ENCODE data around the gene DNAJC5.

Gene DNAJC5

DNA sequence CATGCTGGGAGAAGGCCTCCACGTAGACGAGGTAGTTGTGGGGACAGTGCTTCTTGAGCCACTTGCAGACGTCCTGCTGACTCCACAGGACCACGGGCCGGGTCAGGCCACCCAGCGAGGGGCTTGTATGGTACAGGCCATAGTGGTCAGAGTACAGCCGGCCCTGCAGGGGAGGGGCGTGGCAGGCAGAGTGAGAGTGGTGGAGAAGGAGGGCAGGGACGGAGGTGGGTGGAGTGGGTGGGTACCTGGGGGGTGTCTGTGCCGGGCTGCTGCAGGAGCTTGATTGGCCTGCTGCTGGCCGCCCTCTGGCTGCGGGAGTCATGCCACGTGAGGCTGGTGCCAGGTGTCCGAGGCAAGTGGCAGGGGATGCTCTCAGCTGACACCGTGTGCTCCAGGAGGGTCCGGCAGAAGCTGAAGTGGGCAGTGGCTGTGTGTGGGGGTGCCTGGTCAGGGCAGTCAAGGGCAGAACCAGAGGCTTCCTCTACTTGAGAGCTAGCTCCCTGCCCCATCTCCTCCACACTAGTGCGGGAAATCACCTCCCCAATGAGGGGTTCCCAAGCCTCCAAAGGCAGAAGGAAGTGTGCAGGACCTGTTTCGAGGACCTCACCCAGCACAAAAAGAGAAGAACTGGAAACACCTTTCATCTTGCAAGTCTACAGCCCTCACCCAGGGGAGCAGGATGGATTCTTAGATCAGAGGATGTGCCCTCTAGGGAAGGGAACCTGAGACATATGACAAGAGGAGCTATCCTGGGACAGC, 82.2 kb downstream of the DNAJC5 start:
- no peak overlapping the region for H2AK5ac ChIP-seq (ENCODE audit: low read length)
- H3K79me2 ChIP-seq (ENCODE audit: control insufficient read depth, insufficient read depth, low read length, poor library complexity), result peaks cover 6% of the 10 kb centered on the region
- H3K9ac ChIP-seq (ENCODE audit: low read length), result no peak overlapping the region
- WGBS (ENCODE audit: extremely low coverage, insufficient coverage, insufficient read length), result no CpG with 5 or more reads among the region's 18 CpGs
- H4K12ac ChIP-seq (ENCODE audit: low read depth, low read length), result no peak overlapping the region
- H3K18ac ChIP-seq (ENCODE audit: low read length), result no peak overlapping the region
- H3K4me1 ChIP-seq (ENCODE audit: control insufficient read depth in 1 of 2, insufficient read depth in 2 of 2, low read length in 2 of 2), result peaks cover 18 to 24% of the 10 kb centered on the region in 2 experiments
- peaks cover 10% of the 10 kb centered on the region for H3K79me1 ChIP-seq (ENCODE audit: low read length)
- no peak overlapping the region for H3K23ac ChIP-seq (ENCODE audit: low read length)
- H2BK12ac ChIP-seq (ENCODE audit: low read length), result no peak overlapping the region
- no peak overlapping the region for H3K4me3 ChIP-seq (ENCODE audit: low read depth, low read length)
- H3K36me3 ChIP-seq (ENCODE audit: control insufficient read depth in 1 of 2, insufficient read depth in 2 of 2, low read length in 2 of 2), result peaks cover 0 to 2% of the 10 kb centered on the region in 2 experiments
- no peak overlapping the region for H3K27ac ChIP-seq (ENCODE audit: low read depth, low read length)
- no peak for DNase-seq
- H3K4me2 ChIP-seq (ENCODE audit: low read length), result no peak overlapping the region
- H3K14ac ChIP-seq (ENCODE audit: low read length), result no peak overlapping the region
- H4K8ac ChIP-seq (ENCODE audit: low read depth, low read length), result no peak overlapping the region
- no peaks in the 10 kb centered on the region for H3K27me3 ChIP-seq (ENCODE audit: insufficient read depth, low read length)
- no peak overlapping the region for H2BK5ac ChIP-seq (ENCODE audit: low read depth, low read length, poor library complexity)
- H3K9me3 ChIP-seq (ENCODE audit: insufficient read depth, low read depth, low read length), result no peaks in the 10 kb centered on the region
- no peak overlapping the region for H2BK120ac ChIP-seq (ENCODE audit: insufficient read depth, low read length, poor library complexity)
- H2AFZ ChIP-seq (ENCODE audit: insufficient read depth, low read length, poor library complexity), result no peak overlapping the region
- no peak overlapping the region for H3K4ac ChIP-seq (ENCODE audit: low read depth, low read length)
- H4K91ac ChIP-seq (ENCODE audit: low read depth, low read length), result no peak overlapping the region

DNA sequence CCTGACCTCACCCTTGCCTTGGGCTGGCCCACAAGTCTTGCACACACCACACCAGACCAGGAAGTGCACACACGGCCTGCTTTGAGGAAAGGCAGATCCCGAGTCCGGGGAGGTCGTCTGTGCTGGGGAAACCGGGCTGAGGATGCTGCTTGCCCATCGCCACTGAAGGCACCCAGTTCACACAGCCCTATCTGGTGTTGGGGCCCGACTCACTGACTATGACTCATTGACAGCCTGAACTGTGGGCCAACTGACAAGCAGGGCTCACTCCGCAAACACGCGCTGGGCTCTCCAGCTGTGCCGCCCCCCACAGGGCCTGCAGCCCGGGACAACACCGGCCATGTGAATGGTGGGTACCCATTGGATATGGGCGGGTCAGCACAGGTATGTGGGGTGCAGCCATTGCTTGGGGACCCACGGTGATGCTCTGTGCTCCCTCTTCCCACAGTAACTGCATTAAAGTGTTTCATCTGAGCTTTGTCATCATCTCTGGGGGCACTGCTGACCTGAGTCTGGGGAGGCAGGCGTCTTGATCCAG, 82.9 kb downstream of the DNAJC5 start:
- no peak for DNase-seq
- H3K4me2 ChIP-seq (ENCODE audit: low read length), result no peak overlapping the region
- no peak overlapping the region for H3K9ac ChIP-seq (ENCODE audit: low read length)
- peaks cover 10% of the 10 kb centered on the region for H3K79me1 ChIP-seq (ENCODE audit: low read length)
- no peak overlapping the region for H3K4ac ChIP-seq (ENCODE audit: low read depth, low read length)
- no peak overlapping the region for H4K8ac ChIP-seq (ENCODE audit: low read depth, low read length)
- peaks cover 6% of the 10 kb centered on the region for H3K79me2 ChIP-seq (ENCODE audit: control insufficient read depth, insufficient read depth, low read length, poor library complexity)
- H4K12ac ChIP-seq (ENCODE audit: low read depth, low read length), result no peak overlapping the region
- no peaks in the 10 kb centered on the region for H3K9me3 ChIP-seq (ENCODE audit: insufficient read depth, low read depth, low read length)
- H2AFZ ChIP-seq (ENCODE audit: insufficient read depth, low read length, poor library complexity), result no peak overlapping the region
- H3K27me3 ChIP-seq (ENCODE audit: insufficient read depth, low read length), result no peaks in the 10 kb centered on the region
- H2AK5ac ChIP-seq (ENCODE audit: low read length), result no peak overlapping the region
- no peak overlapping the region for H2BK12ac ChIP-seq (ENCODE audit: low read length)
- H4K91ac ChIP-seq (ENCODE audit: low read depth, low read length), result no peak overlapping the region
- no peak overlapping the region for H3K18ac ChIP-seq (ENCODE audit: low read length)
- peaks cover 2 to 6% of the 10 kb centered on the region in 2 experiments for H3K36me3 ChIP-seq (ENCODE audit: control insufficient read depth in 1 of 2, insufficient read depth in 2 of 2, low read length in 2 of 2)
- no peak overlapping the region for H3K14ac ChIP-seq (ENCODE audit: low read length)
- H3K27ac ChIP-seq (ENCODE audit: low read depth, low read length), result no peak overlapping the region
- no peak overlapping the region for H3K23ac ChIP-seq (ENCODE audit: low read length)
- no peak overlapping the region for H3K4me3 ChIP-seq (ENCODE audit: low read depth, low read length)
- H3K4me1 ChIP-seq (ENCODE audit: control insufficient read depth in 1 of 2, insufficient read depth in 2 of 2, low read length in 2 of 2), result peaks cover 18 to 24% of the 10 kb centered on the region in 2 experiments
- no CpG with 5 or more reads among the region's 16 CpGs for WGBS (ENCODE audit: extremely low coverage, insufficient coverage, insufficient read length)
- no peak overlapping the region for H2BK5ac ChIP-seq (ENCODE audit: low read depth, low read length, poor library complexity)
- H2BK120ac ChIP-seq (ENCODE audit: insufficient read depth, low read length, poor library complexity), result no peak overlapping the region

DNA sequence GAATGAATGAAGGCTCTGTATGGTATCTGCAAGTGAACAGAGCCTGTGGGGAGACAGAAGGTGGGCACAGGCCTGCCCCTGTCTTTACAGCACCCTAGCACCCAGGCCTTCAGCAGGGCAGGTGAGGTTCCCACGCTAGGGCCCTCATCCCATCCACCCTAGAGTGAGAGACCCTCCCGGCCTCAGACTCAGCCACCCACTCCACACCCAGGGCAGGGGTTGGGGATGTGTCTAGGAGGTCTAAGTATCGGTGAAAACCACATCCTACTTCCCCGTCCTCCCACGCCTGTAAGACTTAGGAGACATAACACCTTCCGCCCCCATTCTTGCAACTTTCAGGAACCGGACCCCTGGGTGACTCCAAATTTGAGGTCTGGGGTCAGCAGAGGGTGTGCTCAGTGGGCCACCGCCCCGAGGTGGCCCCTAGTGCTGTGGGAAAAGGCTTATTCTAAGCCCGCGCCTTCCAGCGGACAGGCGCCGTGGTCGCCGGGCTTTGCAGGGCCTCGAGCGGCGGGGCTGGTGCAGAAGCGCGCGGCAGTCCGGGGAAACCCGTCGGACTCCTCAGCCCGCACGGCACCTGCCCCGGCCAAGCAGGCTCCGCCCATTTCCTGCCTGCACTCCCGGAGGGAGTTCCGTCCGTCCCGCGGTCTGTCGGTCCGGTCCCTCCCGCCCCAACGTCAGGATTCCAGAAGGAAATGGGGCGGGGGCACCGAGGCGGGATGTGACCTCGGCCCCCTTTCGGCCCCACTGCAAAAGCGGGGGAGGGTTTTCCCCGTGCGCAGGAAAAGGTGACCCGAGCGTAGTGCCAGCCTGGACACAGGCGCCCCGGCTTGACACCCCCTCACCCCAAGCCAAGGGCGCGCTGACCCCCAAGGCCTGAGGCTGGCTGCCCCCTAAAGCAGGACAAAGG, 83.6 kb downstream of the DNAJC5 start:
- Histone ChIP-seq H4K8ac (ENCODE audit: low read depth, low read length) (peak overlapping the region; percentile 95), H3K9ac (ENCODE audit: low read length) (no peak overlapping the region), H3K4me1 (ENCODE audit: control insufficient read depth in 1 of 2, insufficient read depth in 2 of 2, low read length in 2 of 2) (peaks cover 16 to 23% of the 10 kb centered on the region in 2 experiments), H2BK5ac (ENCODE audit: low read depth, low read length, poor library complexity) (peak overlapping the region; percentile 57), H3K4me2 (ENCODE audit: low read length) (peak overlapping the region; percentile 91), H3K23ac (ENCODE audit: low read length) (no peak overlapping the region), H3K18ac (ENCODE audit: low read length) (peak overlapping the region; percentile 81), H3K4ac (ENCODE audit: low read depth, low read length) (no peak overlapping the region), H2BK12ac (ENCODE audit: low read length) (no peak overlapping the region), H2AK5ac (ENCODE audit: low read length) (no peak overlapping the region), H3K79me1 (ENCODE audit: low read length) (peaks cover 10% of the 10 kb centered on the region), H2AFZ (ENCODE audit: insufficient read depth, low read length, poor library complexity) (peak overlapping the region; percentile 80), H3K36me3 (ENCODE audit: control insufficient read depth in 1 of 2, insufficient read depth in 2 of 2, low read length in 2 of 2) (peaks cover 3 to 10% of the 10 kb centered on the region in 2 experiments), H3K9me3 (ENCODE audit: insufficient read depth, low read depth, low read length) (no peaks in the 10 kb centered on the region), H3K27me3 (ENCODE audit: insufficient read depth, low read length) (no peaks in the 10 kb centered on the region), H3K79me2 (ENCODE audit: control insufficient read depth, insufficient read depth, low read length, poor library complexity) (peaks cover 6% of the 10 kb centered on the region), H3K14ac (ENCODE audit: low read length) (peak overlapping the region; percentile 83), H2BK120ac (ENCODE audit: insufficient read depth, low read length, poor library complexity) (peak overlapping the region; percentile 70), H3K27ac (ENCODE audit: low read depth, low read length) (peak overlapping the region; percentile 16), H4K12ac (ENCODE audit: low read depth, low read length) (peak overlapping the region; percentile 54), H3K4me3 (ENCODE audit: low read depth, low read length) (peak overlapping the region; percentile 71), H4K91ac (ENCODE audit: low read depth, low read length) (peak overlapping the region; percentile 82)
- peak; percentile 75 to 82 for DNase-seq
- no CpG with 5 or more reads among the region's 52 CpGs for WGBS (ENCODE audit: extremely low coverage, insufficient coverage, insufficient read length)

DNA sequence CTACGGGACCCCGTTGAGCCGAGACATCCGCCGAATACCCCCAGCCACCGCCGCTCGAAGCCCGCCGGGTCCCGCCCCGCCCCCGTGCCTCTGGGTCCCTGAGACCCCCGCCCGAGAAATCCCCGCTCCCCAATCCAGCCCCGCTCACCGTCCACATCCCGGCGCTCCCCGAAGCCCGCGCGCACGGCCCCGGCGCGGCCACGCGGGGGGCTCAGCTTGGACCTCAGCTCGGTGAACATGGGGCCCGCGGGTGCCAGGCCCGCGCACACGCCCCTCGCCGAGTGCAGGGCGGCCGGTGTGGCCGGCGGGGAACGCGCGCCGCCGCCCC, 84.3 kb downstream of the DNAJC5 start:
- Histone ChIP-seq H2AFZ (ENCODE audit: insufficient read depth, low read length, poor library complexity) (peak overlapping the region; percentile 80), H2BK120ac (ENCODE audit: insufficient read depth, low read length, poor library complexity) (peak overlapping the region; percentile 70), H2AK5ac (ENCODE audit: low read length) (no peak overlapping the region), H3K27ac (ENCODE audit: low read depth, low read length) (peak overlapping the region; percentile 16), H2BK12ac (ENCODE audit: low read length) (no peak overlapping the region), H3K9ac (ENCODE audit: low read length) (no peak overlapping the region), H3K79me1 (ENCODE audit: low read length) (peaks cover 10% of the 10 kb centered on the region), H3K14ac (ENCODE audit: low read length) (peak overlapping the region; percentile 83), H3K23ac (ENCODE audit: low read length) (no peak overlapping the region), H3K9me3 (ENCODE audit: insufficient read depth, low read depth, low read length) (no peaks in the 10 kb centered on the region), H3K4me2 (ENCODE audit: low read length) (peak overlapping the region; percentile 91), H2BK5ac (ENCODE audit: low read depth, low read length, poor library complexity) (peak overlapping the region; percentile 57), H3K79me2 (ENCODE audit: control insufficient read depth, insufficient read depth, low read length, poor library complexity) (peaks cover 6% of the 10 kb centered on the region), H4K91ac (ENCODE audit: low read depth, low read length) (peak overlapping the region; percentile 82), H3K36me3 (ENCODE audit: control insufficient read depth in 1 of 2, insufficient read depth in 2 of 2, low read length in 2 of 2) (peaks cover 5 to 12% of the 10 kb centered on the region in 2 experiments), H3K4ac (ENCODE audit: low read depth, low read length) (no peak overlapping the region), H3K4me3 (ENCODE audit: low read depth, low read length) (peak overlapping the region; percentile 71), H3K18ac (ENCODE audit: low read length) (peak overlapping the region; percentile 81), H3K4me1 (ENCODE audit: control insufficient read depth in 1 of 2, insufficient read depth in 2 of 2, low read length in 2 of 2) (peaks cover 15 to 22% of the 10 kb centered on the region in 2 experiments), H3K27me3 (ENCODE audit: insufficient read depth, low read length) (no peaks in the 10 kb centered on the region), H4K8ac (ENCODE audit: low read depth, low read length) (peak overlapping the region; percentile 95), H4K12ac (ENCODE audit: low read depth, low read length) (peak overlapping the region; percentile 54)
- DNase-seq, result no peak
- WGBS (ENCODE audit: extremely low coverage, insufficient coverage, insufficient read length), result no CpG with 5 or more reads among the region's 47 CpGs
